Suprapubic skin (tissue), 4 donors: ENCODE results near the gene GSK3A. TPM values are rescaled to one million over a fixed set of nuclear protein-coding genes. Genes with fewer than 3 reads are reported as not detected.

Source experiments
- DNase-seq, 2 donors: peaks; one replicate each; pipeline ENCODE4 v3.0.0-alpha.2; 2019; ENCODE audit warnings: low spot score in 2 of 2
- H3K27ac ChIP-seq: fragments of 200-600 bp; sonication (generic); one replicate; pipeline ENCODE4 v1.5.1; 2019
- H3K27me3 ChIP-seq: fragments of 200-600 bp; sonication (generic); one replicate; pipeline ENCODE4 v1.5.1; 2019
- H3K36me3 ChIP-seq: fragments of 200-600 bp; sonication (generic); one replicate; pipeline ENCODE4 v1.5.1; 2019
- H3K4me1 ChIP-seq: fragments of 200-600 bp; sonication (generic); one replicate; pipeline ENCODE4 v1.5.1; 2019
- H3K4me3 ChIP-seq: fragments of 200-600 bp; sonication (generic); one replicate; pipeline ENCODE4 v1.5.1; 2019; ENCODE audit warnings: mild to moderate bottlenecking
- H3K9me3 ChIP-seq: fragments of 200-600 bp; sonication (generic); one replicate; pipeline ENCODE4 v1.5.1; 2019
- CTCF ChIP-seq, 2 donors: fragments of 200-600 bp in 1 of 2; fragments of 450-650 bp in 1 of 2; sonication (generic) in 1 of 2; IDR thresholded peaks; one replicate each; pipeline ENCODE4 v1.5.1; 2016 to 2019; ENCODE audit warnings: antibody characterized with exemption in 2 of 2, mild to moderate bottlenecking in 1 of 2, moderate library complexity in 1 of 2
- EP300 ChIP-seq: sonication (generic); formaldehyde crosslinking; IDR thresholded peaks from one replicate; pipeline ENCODE4 v1.6.1; 2017; ENCODE audit warnings: antibody characterized with exemption
- POLR2A ChIP-seq, 2 donors: fragments of 450-650 bp; IDR thresholded peaks; one replicate each; pipeline ENCODE4 v1.6.1; 2017; ENCODE audit warnings: antibody characterized with exemption in 2 of 2, mild to moderate bottlenecking in 2 of 2, moderate library complexity in 2 of 2
- POLR2AphosphoS5 ChIP-seq, 3 donors: sonication (generic); formaldehyde crosslinking; IDR thresholded peaks; one replicate each; pipeline ENCODE4 v1.6.1; 2017; ENCODE audit warnings: antibody characterized with exemption in 3 of 3
- WGBS: methylation state at CpG from one replicate; pipeline ENCODE4 v1.1.5; 2018; 5-methylcytosine and 5-hydroxymethylcytosine counted together
- total RNA-seq, 4 donors: library from RNA; depleted of rRNA; stranded (reverse); fragments of >200 nt; gene quantifications; one replicate each; pipeline ENCODE4 v1.1.0, GENCODE V29; 2016

Gene GSK3A
- total RNA-seq, 4 donors from 2014 or later = 24.0 to 37.3 (median 28.3) TPM

- Histone ChIP-seq H3K27me3 (no peaks in the 10 kb centered on the region), H3K27ac (no peak overlapping the region), H3K36me3 (no peaks in the 10 kb centered on the region), H3K4me1 (peaks cover 5% of the 10 kb centered on the region), H3K4me3 (no peak overlapping the region), H3K9me3 (no peaks in the 10 kb centered on the region)
- TF ChIP-seq POLR2A (IDR thresholded peaks at IDR 0.05) (no peak), CTCF (IDR thresholded peaks at IDR 0.05) (no peak), POLR2AphosphoS5 (IDR thresholded peaks at IDR 0.05) (no peak), EP300 (no peak)
- WGBS = 42% methylated on average over 3 of the region's 3 CpGs
- no peak for DNase-seq
Observed at GRCh38 chr19:42191855-42192254, 50.5 kb downstream of the GSK3A start.

- Histone ChIP-seq H3K4me1 (peaks cover 4% of the 10 kb centered on the region), H3K27me3 (no peaks in the 10 kb centered on the region), H3K27ac (no peak overlapping the region), H3K4me3 (no peak overlapping the region), H3K36me3 (no peaks in the 10 kb centered on the region), H3K9me3 (no peaks in the 10 kb centered on the region)
- DNase-seq = no peak
- whole genome bisulfite sequencing = 67% methylated on average over 1 of the region's 1 CpG
- TF ChIP-seq CTCF (IDR thresholded peaks at IDR 0.05) (no peak), EP300 (no peak), POLR2A (IDR thresholded peaks at IDR 0.05) (no peak), POLR2AphosphoS5 (IDR thresholded peaks at IDR 0.05) (no peak)
Observed at GRCh38 chr19:42191330-42191729, 51.1 kb downstream of the GSK3A start.

GRCh38 chr19:42189133-42189532 lies 53.3 kb downstream of the GSK3A start:
- TF ChIP-seq EP300 (no peak), POLR2AphosphoS5 (IDR thresholded peaks at IDR 0.05) (no peak), CTCF (IDR thresholded peaks at IDR 0.05) (no peak), POLR2A (IDR thresholded peaks at IDR 0.05) (no peak)
- DNase-seq = no peak
- H3K36me3 ChIP-seq = no peaks in the 10 kb centered on the region
- WGBS = 73% methylated on average over 3 of the region's 3 CpGs
- no peak overlapping the region for H3K4me3 ChIP-seq
- H3K9me3 ChIP-seq = no peaks in the 10 kb centered on the region
- peaks cover 11% of the 10 kb centered on the region for H3K4me1 ChIP-seq
- no peak overlapping the region for H3K27ac ChIP-seq
- H3K27me3 ChIP-seq = no peaks in the 10 kb centered on the region

- Histone ChIP-seq H3K9me3 (no peaks in the 10 kb centered on the region), H3K4me1 (peaks cover 11% of the 10 kb centered on the region), H3K4me3 (no peak overlapping the region), H3K27ac (no peak overlapping the region), H3K36me3 (no peaks in the 10 kb centered on the region), H3K27me3 (no peaks in the 10 kb centered on the region)
- WGBS = 85% methylated on average over 1 of the region's 1 CpG
- no peak for DNase-seq
- no peak for TF ChIP-seq EP300
- TF ChIP-seq POLR2A (IDR thresholded peaks at IDR 0.05) = no peak
- TF ChIP-seq POLR2AphosphoS5 (IDR thresholded peaks at IDR 0.05) = no peak
- no peak for TF ChIP-seq CTCF (IDR thresholded peaks at IDR 0.05)
Observed at GRCh38 chr19:42188665-42189064, 53.7 kb downstream of the GSK3A start.

- H3K36me3 ChIP-seq = no peaks in the 10 kb centered on the region
- TF ChIP-seq POLR2AphosphoS5 (IDR thresholded peaks at IDR 0.05) = no peak
- no peak for TF ChIP-seq POLR2A (IDR thresholded peaks at IDR 0.05)
- TF ChIP-seq EP300 = no peak
- no peak for TF ChIP-seq CTCF (IDR thresholded peaks at IDR 0.05)
- H3K9me3 ChIP-seq = no peaks in the 10 kb centered on the region
- H3K4me1 ChIP-seq = peaks cover 7% of the 10 kb centered on the region
- peaks cover 23% of the 10 kb centered on the region for H3K27me3 ChIP-seq
- no peak overlapping the region for H3K27ac ChIP-seq
- DNase-seq = no peak
- H3K4me3 ChIP-seq = no peak overlapping the region
Observed at GRCh38 chr19:42185277-42185676, 57.1 kb downstream of the GSK3A start.
